ENCODE results near the gene TUBB. TPM values are rescaled to one million over a fixed set of nuclear protein-coding genes. Genes with fewer than 3 reads are reported as not detected.

The TUBB gene
- total and polyA plus RNA-seq, 2 of the 8 experiments (the other 6 are each of a cell fraction or from before 2014, with no cell fraction given), result 1,880 to 3,022 TPM

DNA sequence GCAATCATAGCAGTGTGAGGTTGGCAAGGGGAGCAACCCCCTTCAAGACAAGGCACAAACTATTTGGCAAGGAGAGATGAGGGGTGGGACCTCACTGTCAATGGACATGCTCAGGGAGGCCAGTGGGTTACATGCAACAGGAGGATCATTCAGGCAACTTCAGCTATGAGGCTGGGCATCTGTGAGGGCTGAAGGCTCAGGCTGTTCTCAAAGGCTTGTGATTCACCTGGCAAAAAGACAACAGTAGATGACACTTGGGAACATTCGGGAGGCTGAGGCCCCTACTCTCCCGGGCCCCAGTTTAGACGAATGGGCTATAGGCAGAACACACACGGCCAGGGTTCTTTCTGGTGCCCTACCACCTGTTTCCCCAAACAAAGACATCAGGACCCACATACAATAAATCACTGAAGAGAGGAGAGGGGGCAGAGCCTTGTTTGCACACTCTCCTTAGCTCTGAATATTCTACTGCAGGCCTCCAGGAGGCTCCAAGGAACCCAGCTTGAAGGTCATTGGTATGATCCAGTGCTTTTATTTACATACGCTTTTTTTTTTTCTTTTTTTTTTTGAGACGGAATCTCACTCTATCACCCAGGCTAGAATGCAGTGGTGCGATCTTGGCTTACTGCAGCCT is 7.9 kb downstream of the TUBB start:
- Histone ChIP-seq H4K91ac (replicated peaks; ENCODE audit: insufficient read length, low read length) (no peak overlapping the region), H2AFZ (ENCODE audit: low read length) (no peak overlapping the region), H3K14ac (ENCODE audit: insufficient read length) (no peak overlapping the region), H3K9ac (replicated peaks in 1 of 4; ENCODE audit: extremely low read depth in 1 of 4, low read depth in 3 of 4, low read length in 3 of 4) (no peak overlapping the region; a peak in 1 of 7 replicates), H2BK20ac (ENCODE audit: low read length) (no peak overlapping the region), H3K9me3 (ENCODE audit: insufficient read depth in 2 of 2, low read depth in 1 of 2, low read length in 1 of 2) (no peaks in the 10 kb centered on the region), H2BK5ac (ENCODE audit: low read depth, low read length) (no peak overlapping the region), H2AK5ac (ENCODE audit: low read depth, low read length) (no peak overlapping the region), H2BK15ac (ENCODE audit: low read length) (no peak overlapping the region), H3K23ac (ENCODE audit: insufficient read length) (no peak overlapping the region), H4K8ac (ENCODE audit: extremely low read depth, insufficient read depth, low read length) (no peak overlapping the region), H3K23me2 (ENCODE audit: low read depth, low read length) (no peaks in the 10 kb centered on the region), H3K36me3 (ENCODE audit: control insufficient read depth in 2 of 4, insufficient read depth in 4 of 4, low read length in 3 of 4) (peaks cover 24 to 46% (median 33%) of the 10 kb centered on the region in 4 experiments), H4K20me1 (replicated peaks in 1 of 2; ENCODE audit: control insufficient read depth in 1 of 2, insufficient read depth in 2 of 2, low read length in 2 of 2) (peaks cover 12% of the 10 kb centered on the region in 2 experiments), H3K79me2 (ENCODE audit: control insufficient read depth in 1 of 2, insufficient read depth in 2 of 2, low read length in 2 of 2) (peaks cover 0 to 10% of the 10 kb centered on the region in 2 experiments; a peak in 2 of 4 replicates), H3K27me3 (replicated peaks in 1 of 4; ENCODE audit: control insufficient read depth in 3 of 4, extremely low read depth in 1 of 4, insufficient read depth in 3 of 4, low read length in 3 of 4) (no peaks in the 10 kb centered on the region), H2BK12ac (ENCODE audit: low read depth, low read length) (no peak overlapping the region), H3K4me3 (ENCODE audit: extremely low read depth in 1 of 4, insufficient read depth in 2 of 4, low read depth in 3 of 4, low read length in 4 of 4) (no peak overlapping the region), H3K18ac (ENCODE audit: extremely low read depth, low read length) (no peak overlapping the region), H2BK120ac (replicated peaks; ENCODE audit: low read depth, low read length) (no peak overlapping the region), H3K56ac (replicated peaks; ENCODE audit: insufficient read length, low read depth, low read length) (no peak overlapping the region), H3K27ac (ENCODE audit: low read depth, low read length) (no peak overlapping the region), H3K4me2 (ENCODE audit: insufficient read depth in 1 of 2, low read depth in 2 of 2, low read length in 2 of 2) (no peak overlapping the region), H3K4me1 (replicated peaks in 1 of 4; ENCODE audit: control insufficient read depth in 3 of 4, insufficient read depth in 4 of 4, low read length in 3 of 4) (0 out of 7 replicates have a peak, but pooled peaks cover 0 to 2% (median 0%) of the 10 kb centered on the region in 4 experiments), H4K5ac (ENCODE audit: insufficient read length, low read depth, low read length) (no peak overlapping the region), H3K4ac (replicated peaks; ENCODE audit: insufficient read length, low read depth, low read length) (no peak overlapping the region), H3K79me1 (ENCODE audit: low read depth, low read length) (no peaks in the 10 kb centered on the region)
- no peak for FAIRE-seq
- DNase-seq (ENCODE audit: low read depth in 1 of 2, low spot score in 2 of 2), result no peak
- ChIA-PET CTCF (ENCODE audit: partially characterized antibody) (interaction anchor here (0.6 to 11.8 kb wide), 9 partner anchors 9 to 183 kb away, joined by 3 to 147 read pairs (median 4); partner anchors contain the start of gene DHX16), POLR2A (ENCODE audit: partially characterized antibody) (interaction anchor here (0.6 to 35.9 kb wide), 9 partner anchors 4 to 237 kb away, joined by 3 to 732 read pairs (median 115); partner anchors contain the start of genes DHX16, FLOT1, IER3 and MDC1)
- WGBS, 2 experiments (ENCODE audit: extremely low coverage in 1 of 2, insufficient coverage in 1 of 2, insufficient read length in 1 of 2, insufficient replicate concordance in 2 of 2, low coverage in 1 of 2, low lambda C conversion rate in 2 of 2, missing lambda C conversion rate in 1 of 2), result 97% methylated on average over 5 of the region's 7 CpGs; no CpG with 5 or more reads in 1 of the 2 experiments
- TF ChIP-seq EZH2 (IDR thresholded peaks at IDR 0.05; ENCODE audit: low read depth, low read length, severe bottlenecking) (no peak), USF2 (IDR thresholded peaks at IDR 0.05; ENCODE audit: low read length) (no peak), MAX (IDR thresholded peaks at IDR 0.05) (no peak), RBBP5 (IDR thresholded peaks at IDR 0.05; ENCODE audit: borderline replicate concordance, low read depth, low read length) (no peak), RXRA (IDR thresholded peaks at IDR 0.05; ENCODE audit: insufficient read depth, low read depth, low read length) (no peak), ASH2L (IDR thresholded peaks at IDR 0.05; ENCODE audit: low read length) (no peak), POLR2A (IDR thresholded peaks at IDR 0.05; ENCODE audit: control extremely low read depth in 1 of 2, low read depth in 2 of 2, low read length in 2 of 2) (no peak; a peak in 1 of 3 replicates)
